Endothelial cell (in vitro differentiated cells): ENCODE data around the gene MAP7D1. TPM values are rescaled to one million over a fixed set of nuclear protein-coding genes. Genes with fewer than 3 reads are reported as not detected.
A peak's percentile ranks its signal among the peaks of the same experiment; 100 is the strongest.

ENCODE experiments used
- DNase-seq: peaks from one replicate; pipeline ENCODE4 v3.0.0; 2021; ENCODE audit warnings: low spot score
- H3K27ac Mint-ChIP-seq: one replicate; pipeline ENCODE4 v1.8.0; 2021; ENCODE audit warnings: mixed read lengths, inconsistent platforms; ENCODE audit not compliant: unreplicated experiment
- H3K27me3 Mint-ChIP-seq: one replicate; pipeline ENCODE4 v1.8.0; 2021; ENCODE audit warnings: mild to moderate bottlenecking, moderate library complexity, mixed read lengths, inconsistent platforms; ENCODE audit not compliant: unreplicated experiment
- H3K36me3 Mint-ChIP-seq: one replicate; pipeline ENCODE4 v1.8.0; 2021; ENCODE audit warnings: mild to moderate bottlenecking, low read depth, mixed read lengths, inconsistent platforms; ENCODE audit not compliant: unreplicated experiment
- H3K4me1 Mint-ChIP-seq: one replicate; pipeline ENCODE4 v1.8.0; 2021; ENCODE audit warnings: mild to moderate bottlenecking, mixed read lengths, inconsistent platforms; ENCODE audit not compliant: unreplicated experiment
- H3K4me3 Mint-ChIP-seq: one replicate; pipeline ENCODE4 v1.8.0; 2021; ENCODE audit warnings: mild to moderate bottlenecking, mixed read lengths, inconsistent platforms; ENCODE audit not compliant: unreplicated experiment
- H3K9me3 Mint-ChIP-seq: one replicate; pipeline ENCODE4 v1.8.0; 2021; ENCODE audit warnings: mixed read lengths, inconsistent platforms; ENCODE audit not compliant: unreplicated experiment
- total RNA-seq: library from RNA; stranded (reverse); fragmentation: NEBNext Ultra II Directional; extraction: Animal tissue kit (Norgen Biotek cat#: 25700); gene quantifications from one replicate; pipeline ENCODE4 v1.2.1, GENCODE V29; 2021; ENCODE audit not compliant: unreplicated experiment
- TF ChIP-seq, protein P1 (sequence below): fragments of 200-600 bp; sonication (generic); IDR thresholded peaks from one replicate; pipeline ENCODE4 v1.5.0; 2021; ENCODE audit warnings: antibody characterized with exemption; ENCODE audit not compliant: unreplicated experiment

MAP7D1 gene
- total RNA-seq, 1 donor from 2014 or later: 189 TPM

DNA sequence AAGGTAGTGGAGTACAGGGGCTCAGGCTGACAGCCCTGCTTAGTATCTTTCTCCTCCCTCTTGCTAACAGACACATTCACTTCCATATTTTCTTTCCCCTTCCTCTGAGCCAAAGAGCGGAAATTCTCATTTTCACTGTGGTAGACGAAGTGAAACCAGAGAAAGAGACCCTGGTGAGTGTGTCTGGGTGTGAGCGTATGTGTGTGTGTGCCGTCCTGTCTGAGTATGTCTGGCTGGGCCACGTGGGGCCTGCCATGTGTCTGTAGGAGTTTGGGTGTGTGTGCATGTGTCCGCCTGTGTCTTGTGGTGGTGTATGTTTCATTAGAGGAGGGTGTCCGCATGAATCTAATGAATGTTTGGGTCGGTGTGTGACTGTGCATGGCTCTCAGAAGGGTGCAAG, 32.6 kb upstream of the MAP7D1 start:
- Mint-ChIP-seq H3K4me3 (peak overlapping the region; percentile 2), H3K4me1 (peaks cover 9% of the 10 kb centered on the region)

DNA sequence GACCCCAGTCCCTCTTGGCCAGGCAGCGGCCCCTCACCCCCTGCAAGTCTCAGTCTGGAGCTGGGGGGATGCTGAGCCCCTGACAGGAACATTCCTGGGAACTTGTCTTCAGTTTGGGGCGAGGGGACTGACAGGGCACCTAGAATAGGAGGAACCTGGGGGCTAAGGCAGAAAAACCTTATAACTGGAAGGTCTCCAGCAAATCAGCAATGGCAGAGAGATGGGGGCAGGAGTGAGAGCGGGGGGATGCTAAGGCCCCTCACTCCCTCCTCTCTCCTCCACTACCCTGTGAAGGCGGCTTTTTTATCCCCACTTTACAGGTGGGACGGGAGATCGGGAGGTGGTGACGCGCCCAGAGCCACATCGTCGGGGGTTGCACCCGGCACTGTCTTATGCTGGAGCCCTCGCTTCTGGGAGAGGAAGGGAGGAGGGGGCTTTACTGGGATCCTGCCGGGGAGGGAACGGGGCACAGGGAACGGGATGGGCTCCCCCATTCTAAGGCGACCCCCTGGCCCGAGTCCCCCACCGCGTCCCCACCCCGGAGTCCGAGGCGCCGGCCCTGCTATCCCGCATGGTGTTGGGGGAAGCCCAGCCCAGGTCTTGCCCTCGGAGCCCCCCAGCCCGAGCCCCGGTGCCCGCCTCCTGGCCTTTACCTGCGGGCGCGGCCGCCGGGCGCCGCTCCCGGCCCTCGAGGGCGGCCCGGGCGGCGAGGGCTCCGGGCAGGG, 31.4 kb upstream of the MAP7D1 start:
- Mint-ChIP-seq H3K9me3 (no peaks in the 10 kb centered on the region), H3K27me3 (peaks cover 25% of the 10 kb centered on the region), H3K36me3 (peaks cover 3% of the 10 kb centered on the region), H3K4me3 (no peak overlapping the region), H3K4me1 (peaks cover 9% of the 10 kb centered on the region), H3K27ac (no peak overlapping the region)
- TF ChIP-seq, protein P1, sequence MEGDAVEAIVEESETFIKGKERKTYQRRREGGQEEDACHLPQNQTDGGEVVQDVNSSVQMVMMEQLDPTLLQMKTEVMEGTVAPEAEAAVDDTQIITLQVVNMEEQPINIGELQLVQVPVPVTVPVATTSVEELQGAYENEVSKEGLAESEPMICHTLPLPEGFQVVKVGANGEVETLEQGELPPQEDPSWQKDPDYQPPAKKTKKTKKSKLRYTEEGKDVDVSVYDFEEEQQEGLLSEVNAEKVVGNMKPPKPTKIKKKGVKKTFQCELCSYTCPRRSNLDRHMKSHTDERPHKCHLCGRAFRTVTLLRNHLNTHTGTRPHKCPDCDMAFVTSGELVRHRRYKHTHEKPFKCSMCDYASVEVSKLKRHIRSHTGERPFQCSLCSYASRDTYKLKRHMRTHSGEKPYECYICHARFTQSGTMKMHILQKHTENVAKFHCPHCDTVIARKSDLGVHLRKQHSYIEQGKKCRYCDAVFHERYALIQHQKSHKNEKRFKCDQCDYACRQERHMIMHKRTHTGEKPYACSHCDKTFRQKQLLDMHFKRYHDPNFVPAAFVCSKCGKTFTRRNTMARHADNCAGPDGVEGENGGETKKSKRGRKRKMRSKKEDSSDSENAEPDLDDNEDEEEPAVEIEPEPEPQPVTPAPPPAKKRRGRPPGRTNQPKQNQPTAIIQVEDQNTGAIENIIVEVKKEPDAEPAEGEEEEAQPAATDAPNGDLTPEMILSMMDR: no peak
- no peak for DNase-seq

More for the DNA sequence above, 32.6 kb upstream of the MAP7D1 start:
- Mint-ChIP-seq H3K27ac (peak overlapping the region; percentile 9), H3K9me3 (no peaks in the 10 kb centered on the region), H3K36me3 (peaks cover 3% of the 10 kb centered on the region), H3K27me3 (peaks cover 25% of the 10 kb centered on the region)
- DNase-seq: no peak
- TF ChIP-seq, protein P1: no peak

DNA sequence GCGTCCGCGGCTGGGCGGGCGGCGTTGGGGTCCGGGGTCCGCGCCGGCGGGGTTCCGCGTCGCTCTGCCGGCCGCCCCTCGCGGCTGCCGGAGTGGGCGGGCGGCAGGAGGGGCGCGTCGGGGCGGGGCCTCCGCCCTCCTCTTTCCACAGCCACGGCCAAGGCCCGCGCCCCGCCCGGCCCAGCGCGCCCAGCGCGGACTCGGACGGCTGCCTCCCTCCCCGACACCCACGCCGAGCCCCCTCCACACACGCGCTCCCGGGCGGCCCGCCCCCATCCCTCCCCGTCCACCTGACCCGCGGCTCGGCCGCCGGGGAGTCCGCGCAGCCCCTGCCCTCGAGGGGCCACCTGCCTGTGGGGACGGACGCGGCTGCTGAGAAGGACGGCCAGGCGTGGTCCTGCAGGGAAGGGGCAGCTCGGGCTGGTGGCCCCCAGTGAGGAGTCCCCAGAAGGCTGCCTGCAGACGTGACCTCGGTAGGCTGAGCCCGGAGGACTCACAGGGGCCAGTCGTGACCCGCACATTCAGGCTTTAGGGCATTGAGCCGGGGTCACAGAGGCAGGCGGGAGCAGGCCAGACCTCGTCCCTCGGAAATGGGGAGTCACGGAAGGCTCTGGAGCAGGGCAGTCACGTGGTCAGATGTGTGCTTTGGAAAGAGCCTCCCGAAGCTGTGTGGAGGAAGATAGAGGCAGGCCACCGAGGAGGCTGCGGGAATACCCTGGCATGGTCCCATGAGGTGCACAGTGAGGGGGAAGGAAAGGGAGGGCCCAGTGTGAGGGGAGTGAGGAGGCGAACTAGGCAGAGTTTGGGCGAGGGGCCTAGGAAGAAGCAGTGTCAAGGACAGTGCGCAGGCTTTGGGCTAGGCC, 30.6 kb upstream of the MAP7D1 start, which contains the start of gene COL8A2:
TSS of gene COL8A2 (minus strand) at position 94 of the 863 bp plus-strand sequence. CDS start 24,980 bp downstream, outside the sequence.
- peaks cover 9% of the 10 kb centered on the region for H3K4me1 Mint-ChIP-seq
- H3K9me3 Mint-ChIP-seq: no peaks in the 10 kb centered on the region
- peaks cover 25% of the 10 kb centered on the region for H3K27me3 Mint-ChIP-seq
- DNase-seq: no peak
- H3K36me3 Mint-ChIP-seq: peaks cover 3% of the 10 kb centered on the region
- H3K4me3 Mint-ChIP-seq: peak within 1 kb of the TSS; percentile 56
- H3K27ac Mint-ChIP-seq: no peak within 1 kb of the TSS
- TF ChIP-seq, protein P1: no peak

DNA sequence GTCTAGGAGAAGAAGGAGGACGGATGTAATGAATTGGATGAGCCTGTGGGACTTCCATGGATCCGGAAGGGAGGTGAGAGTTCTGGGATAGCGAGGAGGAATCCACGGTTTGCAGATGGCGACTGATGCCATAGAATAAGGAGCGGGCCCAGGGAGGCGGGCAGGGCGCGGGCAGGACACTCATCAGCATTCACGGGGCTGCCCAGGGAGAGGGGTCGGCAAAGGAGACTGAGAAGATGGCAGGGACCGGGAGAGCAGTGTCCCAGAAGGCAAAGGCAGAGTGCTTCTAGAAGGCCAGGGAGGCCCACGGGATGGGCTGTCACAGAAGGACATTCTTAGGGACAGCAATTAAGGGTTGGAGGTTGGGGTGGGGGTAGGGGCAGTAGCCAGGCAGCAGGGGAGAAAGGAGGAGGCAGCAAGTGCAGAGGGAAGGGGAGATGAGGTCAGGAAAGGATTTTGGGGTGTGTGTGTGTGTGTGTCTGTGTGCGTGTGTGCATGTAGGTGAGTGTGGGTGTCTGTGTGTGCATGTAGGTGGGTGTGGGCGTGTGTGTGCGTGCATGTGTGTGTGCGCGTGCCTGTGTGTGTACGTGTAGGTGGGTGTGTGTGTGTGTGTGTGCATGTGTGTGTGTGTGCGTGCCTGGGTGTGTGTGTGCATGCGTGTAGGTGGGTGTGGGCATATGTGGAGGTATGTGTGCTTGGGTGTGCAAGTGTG, 29.8 kb upstream of the MAP7D1 start:
- TF ChIP-seq, protein P1: no peak
- H3K36me3 Mint-ChIP-seq: peaks cover 3% of the 10 kb centered on the region
- H3K4me3 Mint-ChIP-seq: peak overlapping the region; percentile 56
- H3K4me1 Mint-ChIP-seq: peaks cover 9% of the 10 kb centered on the region
- H3K9me3 Mint-ChIP-seq: no peaks in the 10 kb centered on the region
- DNase-seq: no peak
- no peak overlapping the region for H3K27ac Mint-ChIP-seq
- H3K27me3 Mint-ChIP-seq: peaks cover 25% of the 10 kb centered on the region
